Esophagus (tissue), 2 donors: Measurements from ENCODE around the gene COL25A1. TPM values are rescaled to one million over a fixed set of nuclear protein-coding genes. Genes with fewer than 3 reads are reported as not detected.
"Not testable (repeated sequence)": the region's sequence is repeated elsewhere in the genome, so short reads cannot be mapped to it uniquely, and the experiment has no call there.

Experiments
- H3K27ac ChIP-seq, 2 donors: one replicate each; pipeline ENCODE4 v1.5.1; 2013; ENCODE audit warnings: low read depth in 2 of 2, mild to moderate bottlenecking in 2 of 2, inconsistent platforms in 1 of 2, low read length in 1 of 2, moderate library complexity in 1 of 2
- H3K27me3 ChIP-seq, 2 donors: one replicate each; pipeline ENCODE4 v1.6.1; 2013; ENCODE audit warnings: low read length in 2 of 2, control low read depth in 1 of 2, mild to moderate bottlenecking in 1 of 2; ENCODE audit not compliant: insufficient read depth in 2 of 2, control insufficient read depth in 1 of 2
- H3K36me3 ChIP-seq, 2 donors: one replicate each; pipeline ENCODE4 v1.6.1; 2013; ENCODE audit warnings: low read length in 1 of 2; ENCODE audit not compliant: control insufficient read depth in 2 of 2, insufficient read depth in 2 of 2
- H3K4me1 ChIP-seq, 2 donors: one replicate each; pipeline ENCODE4 v1.6.1; 2013; ENCODE audit warnings: low read length in 1 of 2; ENCODE audit not compliant: control insufficient read depth in 2 of 2, insufficient read depth in 2 of 2
- H3K4me3 ChIP-seq, 2 donors: one replicate each; pipeline ENCODE4 v1.5.1; 2013; ENCODE audit warnings: low read length in 2 of 2, mild to moderate bottlenecking in 2 of 2, low read depth in 1 of 2, moderate library complexity in 1 of 2
- H3K9me3 ChIP-seq, 2 donors: one replicate each; pipeline ENCODE4 v1.6.1; 2013; ENCODE audit warnings: mild to moderate bottlenecking in 2 of 2, low read depth in 1 of 2, low read length in 1 of 2, moderate library complexity in 1 of 2; ENCODE audit not compliant: control insufficient read depth in 2 of 2, insufficient read depth in 1 of 2
- WGBS, 2 donors: extraction: QIAGEN DNeasy Blood & Tissue Kit; methylation state at CpG; one replicate each; pipeline ENCODE4 v1.1.7; 2013; 5-methylcytosine and 5-hydroxymethylcytosine counted together
- polyA plus RNA-seq, 2 donors: library from polyadenylated mRNA; stranded (reverse); fragments of 200-250 nt; gene quantifications; one replicate each; pipeline ENCODE4 v1.2.3, GENCODE V29; 2013
- donor health status: healthy with polysubstance abuse.
- donor health status: Bipolar disorder and iron deficiency.

COL25A1 gene
- polyA plus RNA-seq, 2 donors = 0.02 to 0.06 TPM

- 68 to 79% methylated on average over 2 of the region's 2 CpGs for WGBS, 2 donors
- no peak overlapping the region for H3K4me3 ChIP-seq
- no peaks in the 10 kb centered on the region for H3K36me3 ChIP-seq
Observed at GRCh38 chr4:109155084-109155483, 147.4 kb downstream of the COL25A1 start.

GRCh38 chr4:109154424-109154823, 148.0 kb downstream of the COL25A1 start:
- Histone ChIP-seq H3K4me1 (no peaks in the 10 kb centered on the region), H3K9me3 (peaks cover 0 to 2% of the 10 kb centered on the region in 2 donors), H3K4me3 (no peak overlapping the region), H3K27me3 (no peaks in the 10 kb centered on the region), H3K36me3 (no peaks in the 10 kb centered on the region), H3K27ac (no peak overlapping the region)
- 57 to 62% methylated on average over 4 of the region's 4 CpGs for WGBS, 2 donors

More at GRCh38 chr4:109155084-109155483, 147.4 kb downstream of the COL25A1 start:
- Histone ChIP-seq H3K27me3 (no peaks in the 10 kb centered on the region), H3K9me3 (peaks cover 0 to 2% of the 10 kb centered on the region in 2 donors), H3K4me1 (no peaks in the 10 kb centered on the region), H3K27ac (no peak overlapping the region)

- no peaks in the 10 kb centered on the region for H3K36me3 ChIP-seq
- no peak overlapping the region for H3K4me3 ChIP-seq
- no peaks in the 10 kb centered on the region for H3K4me1 ChIP-seq
- H3K27me3 ChIP-seq = no peaks in the 10 kb centered on the region
- H3K27ac ChIP-seq = no peak overlapping the region
- no peaks in the 10 kb centered on the region for H3K9me3 ChIP-seq
Observed at GRCh38 chr4:109149836-109150235, 152.6 kb downstream of the COL25A1 start.

GRCh38 chr4:109148577-109149075, 153.8 kb downstream of the COL25A1 start:
- Histone ChIP-seq H3K4me3 (no peak overlapping the region), H3K27ac (no peak overlapping the region), H3K27me3 (no peaks in the 10 kb centered on the region), H3K4me1 (no peaks in the 10 kb centered on the region), H3K9me3 (no peaks in the 10 kb centered on the region), H3K36me3 (no peaks in the 10 kb centered on the region)
- 88 to 89% methylated on average over 2 of the region's 2 CpGs for WGBS, 2 donors

GRCh38 chr4:109147135-109147534, 155.3 kb downstream of the COL25A1 start:
- 68 to 79% methylated on average over 1 of the region's 1 CpG for WGBS, 2 donors
- no peak overlapping the region for H3K27ac ChIP-seq

GRCh38 chr4:109146499-109146898, 156.0 kb downstream of the COL25A1 start:
- 39 to 51% methylated on average over 1 of the region's 1 CpG for WGBS, 2 donors
- Histone ChIP-seq H3K4me3 (no peak overlapping the region), H3K4me1 (no peaks in the 10 kb centered on the region), H3K36me3 (no peaks in the 10 kb centered on the region), H3K27ac (no peak overlapping the region), H3K27me3 (no peaks in the 10 kb centered on the region), H3K9me3 (no peaks in the 10 kb centered on the region)

More at GRCh38 chr4:109147135-109147534, 155.3 kb downstream of the COL25A1 start:
- Histone ChIP-seq H3K4me3 (no peak overlapping the region), H3K9me3 (no peaks in the 10 kb centered on the region), H3K36me3 (no peaks in the 10 kb centered on the region), H3K27me3 (no peaks in the 10 kb centered on the region), H3K4me1 (no peaks in the 10 kb centered on the region)

- not testable (repeated sequence) for H3K27ac ChIP-seq, H3K27me3 ChIP-seq, H3K36me3 ChIP-seq, H3K9me3 ChIP-seq, H3K4me1 ChIP-seq, H3K4me3 ChIP-seq
- 89 to 94% methylated on average over 2 of the region's 2 CpGs for WGBS, 2 donors
Observed at GRCh38 chr4:109138125-109138524, 164.3 kb downstream of the COL25A1 start.

GRCh38 chr4:109134921-109135320, 167.5 kb downstream of the COL25A1 start:
- no peaks in the 10 kb centered on the region for H3K36me3 ChIP-seq
- no peaks in the 10 kb centered on the region for H3K4me1 ChIP-seq

GRCh38 chr4:109134268-109134667, 168.2 kb downstream of the COL25A1 start:
- Histone ChIP-seq H3K27me3 (no peaks in the 10 kb centered on the region), H3K4me1 (no peaks in the 10 kb centered on the region), H3K36me3 (no peaks in the 10 kb centered on the region), H3K4me3 (no peak overlapping the region), H3K9me3 (no peaks in the 10 kb centered on the region), H3K27ac (no peak overlapping the region)
- 84 to 88% methylated on average over 2 of the region's 2 CpGs for WGBS, 2 donors

More at GRCh38 chr4:109134921-109135320, 167.5 kb downstream of the COL25A1 start:
- no peaks in the 10 kb centered on the region for H3K27me3 ChIP-seq
- H3K9me3 ChIP-seq = no peaks in the 10 kb centered on the region
- no peak overlapping the region for H3K27ac ChIP-seq
- H3K4me3 ChIP-seq = no peak overlapping the region

GRCh38 chr4:109131559-109131958, 170.9 kb downstream of the COL25A1 start:
- no peaks in the 10 kb centered on the region for H3K4me1 ChIP-seq
- no peaks in the 10 kb centered on the region for H3K9me3 ChIP-seq
- WGBS, 2 donors = 80 to 83% methylated on average over 6 of the region's 6 CpGs
- no peaks in the 10 kb centered on the region for H3K27me3 ChIP-seq
- H3K27ac ChIP-seq = no peak overlapping the region
- H3K36me3 ChIP-seq = no peaks in the 10 kb centered on the region
- H3K4me3 ChIP-seq = no peak overlapping the region
